ENCODE results near the gene SPSB1.

DNA sequence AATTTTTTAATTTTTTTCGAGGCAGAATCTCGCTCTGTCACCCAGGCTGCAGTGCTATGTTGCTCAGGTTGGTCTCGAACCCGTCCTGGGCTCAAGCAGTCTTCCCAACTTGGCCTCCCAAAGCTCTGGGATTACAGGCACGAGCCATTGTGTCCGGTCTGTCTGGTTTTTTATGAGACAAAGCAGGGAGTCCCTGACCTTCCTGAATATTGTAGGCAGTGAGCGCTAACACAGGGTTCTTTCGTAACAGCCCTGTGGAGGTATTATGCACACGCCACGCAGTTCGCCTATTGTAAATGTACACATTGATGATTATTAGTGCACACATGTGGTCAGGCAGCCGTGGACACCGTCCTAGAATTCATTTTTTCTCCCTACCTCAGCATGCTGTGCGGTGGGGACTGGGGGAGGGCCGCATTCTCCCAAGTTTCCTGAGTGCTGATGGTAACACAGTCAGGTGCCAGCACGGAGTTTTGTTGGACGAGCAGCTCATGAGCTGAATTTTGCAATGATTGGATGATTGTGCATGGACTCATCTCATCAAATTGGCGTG lies 19.6 kb downstream of the SPSB1 start:
- TF ChIP-seq, protein P1, sequence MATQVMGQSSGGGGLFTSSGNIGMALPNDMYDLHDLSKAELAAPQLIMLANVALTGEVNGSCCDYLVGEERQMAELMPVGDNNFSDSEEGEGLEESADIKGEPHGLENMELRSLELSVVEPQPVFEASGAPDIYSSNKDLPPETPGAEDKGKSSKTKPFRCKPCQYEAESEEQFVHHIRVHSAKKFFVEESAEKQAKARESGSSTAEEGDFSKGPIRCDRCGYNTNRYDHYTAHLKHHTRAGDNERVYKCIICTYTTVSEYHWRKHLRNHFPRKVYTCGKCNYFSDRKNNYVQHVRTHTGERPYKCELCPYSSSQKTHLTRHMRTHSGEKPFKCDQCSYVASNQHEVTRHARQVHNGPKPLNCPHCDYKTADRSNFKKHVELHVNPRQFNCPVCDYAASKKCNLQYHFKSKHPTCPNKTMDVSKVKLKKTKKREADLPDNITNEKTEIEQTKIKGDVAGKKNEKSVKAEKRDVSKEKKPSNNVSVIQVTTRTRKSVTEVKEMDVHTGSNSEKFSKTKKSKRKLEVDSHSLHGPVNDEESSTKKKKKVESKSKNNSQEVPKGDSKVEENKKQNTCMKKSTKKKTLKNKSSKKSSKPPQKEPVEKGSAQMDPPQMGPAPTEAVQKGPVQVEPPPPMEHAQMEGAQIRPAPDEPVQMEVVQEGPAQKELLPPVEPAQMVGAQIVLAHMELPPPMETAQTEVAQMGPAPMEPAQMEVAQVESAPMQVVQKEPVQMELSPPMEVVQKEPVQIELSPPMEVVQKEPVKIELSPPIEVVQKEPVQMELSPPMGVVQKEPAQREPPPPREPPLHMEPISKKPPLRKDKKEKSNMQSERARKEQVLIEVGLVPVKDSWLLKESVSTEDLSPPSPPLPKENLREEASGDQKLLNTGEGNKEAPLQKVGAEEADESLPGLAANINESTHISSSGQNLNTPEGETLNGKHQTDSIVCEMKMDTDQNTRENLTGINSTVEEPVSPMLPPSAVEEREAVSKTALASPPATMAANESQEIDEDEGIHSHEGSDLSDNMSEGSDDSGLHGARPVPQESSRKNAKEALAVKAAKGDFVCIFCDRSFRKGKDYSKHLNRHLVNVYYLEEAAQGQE (IDR thresholded peaks at IDR 0.05; ENCODE audit: insufficient read depth in 1 of 2, low read depth in 2 of 2, low read length in 2 of 2), result no peak
- TF ChIP-seq POLR2AphosphoS5 (IDR thresholded peaks at IDR 0.05; ENCODE audit: low read depth, low read length) (no peak), FOXP2 (optimal IDR thresholded peaks at IDR 0.05; ENCODE audit: borderline replicate concordance, extremely low read depth, extremely low read length, insufficient read depth) (no peak), SIN3A (IDR thresholded peaks at IDR 0.05; ENCODE audit: borderline replicate concordance, insufficient read depth, low read length) (no peak), TAF1 (IDR thresholded peaks at IDR 0.05; ENCODE audit: borderline replicate concordance, insufficient read depth, low read length) (no peak)
